Measurements from ENCODE around the gene MRPS33.

DNA sequence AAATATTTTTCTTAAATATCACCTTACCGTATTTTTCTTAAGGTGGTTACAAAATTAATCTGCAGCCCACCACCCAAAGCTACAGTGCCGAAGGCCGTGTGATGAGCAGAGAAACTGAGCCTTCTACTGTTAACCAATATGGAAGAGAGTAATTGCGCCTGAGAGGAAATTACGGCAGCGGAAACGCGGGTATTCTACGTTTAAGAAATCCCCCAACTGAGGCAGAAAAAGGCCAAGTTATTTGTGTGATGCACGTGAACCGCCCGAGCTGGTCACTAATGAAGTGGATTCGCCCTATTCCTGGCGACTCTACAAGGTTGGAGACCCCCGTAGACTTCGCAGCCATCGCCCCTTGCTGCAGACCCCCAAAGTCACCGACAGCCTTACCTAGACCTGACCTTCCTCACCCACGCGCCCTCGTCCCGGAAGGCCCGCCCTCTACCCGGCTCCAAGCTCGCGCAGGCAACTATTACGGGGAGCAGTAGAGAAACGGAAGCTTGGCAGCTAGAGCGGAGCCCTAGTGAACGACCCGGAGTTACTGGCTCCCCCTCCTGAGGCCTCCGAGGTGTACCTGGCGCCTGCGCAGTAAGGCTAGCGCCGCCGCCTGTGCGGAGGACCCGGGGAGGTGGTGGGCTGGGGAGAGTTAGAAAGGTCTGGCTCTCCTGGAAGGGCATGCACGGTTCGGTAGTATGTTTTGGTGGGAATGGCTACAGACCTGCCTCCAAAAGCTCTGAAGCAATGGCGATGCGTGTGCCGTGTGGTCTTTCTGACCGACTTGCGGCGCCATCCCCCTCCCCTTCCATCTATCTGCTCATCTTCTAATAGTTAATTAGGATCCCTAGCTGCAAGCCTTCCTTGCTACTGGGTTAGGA is at the start of gene MRPS33:
- TF ChIP-seq, protein P1, sequence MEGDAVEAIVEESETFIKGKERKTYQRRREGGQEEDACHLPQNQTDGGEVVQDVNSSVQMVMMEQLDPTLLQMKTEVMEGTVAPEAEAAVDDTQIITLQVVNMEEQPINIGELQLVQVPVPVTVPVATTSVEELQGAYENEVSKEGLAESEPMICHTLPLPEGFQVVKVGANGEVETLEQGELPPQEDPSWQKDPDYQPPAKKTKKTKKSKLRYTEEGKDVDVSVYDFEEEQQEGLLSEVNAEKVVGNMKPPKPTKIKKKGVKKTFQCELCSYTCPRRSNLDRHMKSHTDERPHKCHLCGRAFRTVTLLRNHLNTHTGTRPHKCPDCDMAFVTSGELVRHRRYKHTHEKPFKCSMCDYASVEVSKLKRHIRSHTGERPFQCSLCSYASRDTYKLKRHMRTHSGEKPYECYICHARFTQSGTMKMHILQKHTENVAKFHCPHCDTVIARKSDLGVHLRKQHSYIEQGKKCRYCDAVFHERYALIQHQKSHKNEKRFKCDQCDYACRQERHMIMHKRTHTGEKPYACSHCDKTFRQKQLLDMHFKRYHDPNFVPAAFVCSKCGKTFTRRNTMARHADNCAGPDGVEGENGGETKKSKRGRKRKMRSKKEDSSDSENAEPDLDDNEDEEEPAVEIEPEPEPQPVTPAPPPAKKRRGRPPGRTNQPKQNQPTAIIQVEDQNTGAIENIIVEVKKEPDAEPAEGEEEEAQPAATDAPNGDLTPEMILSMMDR (IDR thresholded peaks at IDR 0.05), result no peak
- TF ChIP-seq POLR2A (IDR thresholded peaks at IDR 0.05), result peak; percentile 81
